Measurements from ENCODE around the gene LRRC36.

LRRC36 gene

GRCh38 chr16:67429799-67430503 lies 103.3 kb downstream of the LRRC36 start:
- H3K36me3 ChIP-seq (ENCODE audit: control insufficient read depth in 2 of 2, insufficient read depth in 1 of 2, low read length in 2 of 2) = no peaks in the 10 kb centered on the region
- CTCF ChIA-PET = interaction anchor here (1.2 to 7.1 kb wide), 5 partner anchors 13 to 35 kb away, joined by 3 to 99 read pairs (median 19); no protein-coding TSS in a partner anchor
- no peaks in the 10 kb centered on the region; the same call in 1 of the 2 replicates for H3K4me1 ChIP-seq (ENCODE audit: control insufficient read depth, insufficient read depth, low read length)
- no peaks in the 10 kb centered on the region for H3K9me3 ChIP-seq (ENCODE audit: control insufficient read depth, insufficient read depth, low read depth, low read length)
- POLR2A ChIA-PET = no interaction called here
- no peak overlapping the region for H3K4me3 ChIP-seq (ENCODE audit: low read depth, low read length)
- TF ChIP-seq SP2 (tag by site-specific recombination; IDR thresholded peaks at IDR 0.05) = no peak
- no peak for TF ChIP-seq ZNF274 (IDR thresholded peaks at IDR 0.05; ENCODE audit: low read length)
- no peak for TF ChIP-seq ZNF274 (tag by site-specific recombination; IDR thresholded peaks at IDR 0.05; ENCODE audit: borderline replicate concordance)
- no peak for TF ChIP-seq ZNF623 (tag by site-specific recombination; IDR thresholded peaks at IDR 0.05)
- H3K27ac ChIP-seq (ENCODE audit: extremely low read depth, low read depth, low read length) = no peak overlapping the region; the same call in 1 of the 2 replicates

- no peak overlapping the region; the same call in 1 of the 2 replicates for H3K27ac ChIP-seq (ENCODE audit: extremely low read depth, low read depth, low read length)
- ChIA-PET POLR2A (interaction anchor here (0.8 kb wide), 1 partner anchor 13 kb away, joined by 3 read pairs; no protein-coding TSS in a partner anchor), CTCF (interaction anchor here (0.7 to 1.2 kb wide), 2 partner anchors 13 to 165 kb away, joined by 3 to 4 read pairs; no protein-coding TSS in a partner anchor)
- no peaks in the 10 kb centered on the region for H3K9me3 ChIP-seq (ENCODE audit: control insufficient read depth, insufficient read depth, low read depth, low read length)
- no peaks in the 10 kb centered on the region; the same call in 1 of the 2 replicates for H3K4me1 ChIP-seq (ENCODE audit: control insufficient read depth, insufficient read depth, low read length)
- H3K36me3 ChIP-seq (ENCODE audit: control insufficient read depth in 2 of 2, insufficient read depth in 1 of 2, low read length in 2 of 2) = peaks cover 0 to under 1% of the 10 kb centered on the region in 2 experiments; a peak in 1 of 3 replicates
- H3K4me3 ChIP-seq (ENCODE audit: low read depth, low read length) = peak overlapping the region; percentile 16
- TF ChIP-seq KLF1 (tag by site-specific recombination; IDR thresholded peaks at IDR 0.05) (peak; percentile 41; the same call in 1 of the 2 replicates), ZBTB20 (tag by site-specific recombination; IDR thresholded peaks at IDR 0.05) (peak; percentile 63; the same call in 1 of the 2 replicates), ZNF670 (tag by site-specific recombination; IDR thresholded peaks at IDR 0.05; ENCODE audit: low read depth) (no peak), ZNF18 (tag by site-specific recombination; IDR thresholded peaks at IDR 0.05) (no peak), ZEB2 (tag by site-specific recombination; IDR thresholded peaks at IDR 0.05) (0 out of 2 replicates have a peak, but pooled peaks have one; percentile 49), ZXDB (tag by site-specific recombination; IDR thresholded peaks at IDR 0.05) (0 out of 2 replicates have a peak, but pooled peaks have one; percentile 45), KLF17 (tag by site-specific recombination; IDR thresholded peaks at IDR 0.05) (peak; percentile 90), ZNF692 (tag by site-specific recombination; IDR thresholded peaks at IDR 0.05) (peak; percentile 46; the same call in 1 of the 2 replicates), SP7 (tag by site-specific recombination; IDR thresholded peaks at IDR 0.05) (peak; percentile 50; the same call in 1 of the 2 replicates), ZNF449 (tag by site-specific recombination; IDR thresholded peaks at IDR 0.05) (peak; percentile 60; the same call in 1 of the 2 replicates), ZNF558 (tag by site-specific recombination; IDR thresholded peaks at IDR 0.05) (no peak), SP3 (tag by site-specific recombination; IDR thresholded peaks at IDR 0.05) (peak; percentile 32; the same call in 1 of the 2 replicates), HOXC10 (CRISPR knock-in tag; IDR thresholded peaks at IDR 0.05) (no peak), GLIS1 (tag by site-specific recombination; IDR thresholded peaks at IDR 0.05) (peak; percentile 15; the same call in 1 of the 2 replicates), EGR2 (tag by site-specific recombination; IDR thresholded peaks at IDR 0.05; ENCODE audit: low read depth) (peak; percentile 75), HIC1 (tag by site-specific recombination; IDR thresholded peaks at IDR 0.05) (0 out of 2 replicates have a peak, but pooled peaks have one; percentile 11), ZNF433 (tag by site-specific recombination; IDR thresholded peaks at IDR 0.05; ENCODE audit: low read depth) (no peak), KLF16 (tag by site-specific recombination; IDR thresholded peaks at IDR 0.05) (peak; percentile 83), KLF10 (tag by site-specific recombination; IDR thresholded peaks at IDR 0.05) (peak; percentile 59), ZNF548 (tag by site-specific recombination; IDR thresholded peaks at IDR 0.05) (no peak)
Observed at GRCh38 chr16:67430504-67430976, 103.9 kb downstream of the LRRC36 start.
